ENCODE results near the gene ADH4.
"Not testable (repeated sequence)": the region's sequence is repeated elsewhere in the genome, so short reads cannot be mapped to it uniquely, and the experiment has no call there.

Gene ADH4

GRCh38 chr4:99100876-99101275 is 43.2 kb downstream of the ADH4 start:
- no CpG with 5 or more reads among the region's 1 CpG for WGBS, 2 experiments (ENCODE audit: insufficient coverage in 2 of 2)
- Histone ChIP-seq H3K9me3 (ENCODE audit: control insufficient read depth, low read length) (no peaks in the 10 kb centered on the region), H3K4me3 (ENCODE audit: extremely low read depth, insufficient read depth, low read length, poor library complexity, severe bottlenecking) (no peak overlapping the region), H3K36me3 (ENCODE audit: control insufficient read depth, insufficient read depth, low read length) (no peaks in the 10 kb centered on the region), H3K27ac (ENCODE audit: low read depth, low read length, severe bottlenecking) (no peak overlapping the region), H3K4me1 (ENCODE audit: control insufficient read depth, insufficient read depth, low read length, poor library complexity, severe bottlenecking) (no peaks in the 10 kb centered on the region)

GRCh38 chr4:99099814-99100213 is 44.3 kb downstream of the ADH4 start:
- 67% methylated on average over 3 of the region's 5 CpGs for WGBS, 2 experiments (ENCODE audit: insufficient coverage in 2 of 2)

GRCh38 chr4:99099311-99099710 is 44.8 kb downstream of the ADH4 start:
- Histone ChIP-seq H3K36me3 (ENCODE audit: control insufficient read depth, insufficient read depth, low read length) (no peaks in the 10 kb centered on the region), H3K9me3 (ENCODE audit: control insufficient read depth, low read length) (no peaks in the 10 kb centered on the region), H3K4me3 (ENCODE audit: extremely low read depth, insufficient read depth, low read length, poor library complexity, severe bottlenecking) (no peak overlapping the region), H3K4me1 (ENCODE audit: control insufficient read depth, insufficient read depth, low read length, poor library complexity, severe bottlenecking) (no peaks in the 10 kb centered on the region), H3K27ac (ENCODE audit: low read depth, low read length, severe bottlenecking) (no peak overlapping the region)
- 87 to 91% methylated on average over 8 to 11 of the region's 12 CpGs for WGBS, 2 experiments (ENCODE audit: insufficient coverage in 2 of 2)

More at GRCh38 chr4:99099814-99100213, 44.3 kb downstream of the ADH4 start:
- H3K36me3 ChIP-seq (ENCODE audit: control insufficient read depth, insufficient read depth, low read length); H3K9me3 ChIP-seq (ENCODE audit: control insufficient read depth, low read length); H3K4me3 ChIP-seq (ENCODE audit: extremely low read depth, insufficient read depth, low read length, poor library complexity, severe bottlenecking); H3K27ac ChIP-seq (ENCODE audit: low read depth, low read length, severe bottlenecking); H3K4me1 ChIP-seq (ENCODE audit: control insufficient read depth, insufficient read depth, low read length, poor library complexity, severe bottlenecking): not testable (repeated sequence)

- not testable (repeated sequence) for H3K4me3 ChIP-seq (ENCODE audit: extremely low read depth, insufficient read depth, low read length, poor library complexity, severe bottlenecking); H3K9me3 ChIP-seq (ENCODE audit: control insufficient read depth, low read length); H3K36me3 ChIP-seq (ENCODE audit: control insufficient read depth, insufficient read depth, low read length); H3K27ac ChIP-seq (ENCODE audit: low read depth, low read length, severe bottlenecking); H3K4me1 ChIP-seq (ENCODE audit: control insufficient read depth, insufficient read depth, low read length, poor library complexity, severe bottlenecking)
- 80% methylated on average over 1 of the region's 2 CpGs; no CpG with 5 or more reads in 1 of the 2 experiments for WGBS, 2 experiments (ENCODE audit: insufficient coverage in 2 of 2)
Measured at GRCh38 chr4:99091841-99092240, 52.3 kb downstream of the ADH4 start.

GRCh38 chr4:99091216-99091575 is 52.9 kb downstream of the ADH4 start:
- Histone ChIP-seq H3K9me3 (ENCODE audit: control insufficient read depth, low read length) (no peaks in the 10 kb centered on the region), H3K4me3 (ENCODE audit: extremely low read depth, insufficient read depth, low read length, poor library complexity, severe bottlenecking) (peak overlapping the region; percentile 85), H3K27ac (ENCODE audit: low read depth, low read length, severe bottlenecking) (no peak overlapping the region), H3K4me1 (ENCODE audit: control insufficient read depth, insufficient read depth, low read length, poor library complexity, severe bottlenecking) (peaks cover 9% of the 10 kb centered on the region), H3K36me3 (ENCODE audit: control insufficient read depth, insufficient read depth, low read length) (peaks cover 10% of the 10 kb centered on the region)
- no CpG with 5 or more reads among the region's 2 CpGs for WGBS, 2 experiments (ENCODE audit: insufficient coverage in 2 of 2)

- Histone ChIP-seq H3K9me3 (ENCODE audit: control insufficient read depth, low read length) (no peaks in the 10 kb centered on the region), H3K4me1 (ENCODE audit: control insufficient read depth, insufficient read depth, low read length, poor library complexity, severe bottlenecking) (peaks cover 11% of the 10 kb centered on the region), H3K4me3 (ENCODE audit: extremely low read depth, insufficient read depth, low read length, poor library complexity, severe bottlenecking) (peak overlapping the region; percentile 85), H3K36me3 (ENCODE audit: control insufficient read depth, insufficient read depth, low read length) (peaks cover 13% of the 10 kb centered on the region), H3K27ac (ENCODE audit: low read depth, low read length, severe bottlenecking) (no peak overlapping the region)
- 41 to 67% methylated on average over 1 to 2 of the region's 2 CpGs for WGBS, 2 experiments (ENCODE audit: insufficient coverage in 2 of 2)
Measured at GRCh38 chr4:99090481-99091215, 53.4 kb downstream of the ADH4 start.

- no peaks in the 10 kb centered on the region for H3K9me3 ChIP-seq (ENCODE audit: control insufficient read depth, low read length)
- H3K27ac ChIP-seq (ENCODE audit: low read depth, low read length, severe bottlenecking): peak within 1 kb of the TSS; percentile 88
- WGBS, 2 experiments (ENCODE audit: insufficient coverage in 2 of 2): 0% methylated on average over 26 to 32 of the region's 53 CpGs
- peak within 1 kb of the TSS; percentile 85 for H3K4me3 ChIP-seq (ENCODE audit: extremely low read depth, insufficient read depth, low read length, poor library complexity, severe bottlenecking)
- H3K4me1 ChIP-seq (ENCODE audit: control insufficient read depth, insufficient read depth, low read length, poor library complexity, severe bottlenecking): peaks cover 19% of the 10 kb centered on the region
- H3K36me3 ChIP-seq (ENCODE audit: control insufficient read depth, insufficient read depth, low read length): peaks cover 32% of the 10 kb centered on the region
Measured at GRCh38 chr4:99088481-99089365, 55.4 kb downstream of the ADH4 start, which contains the start of gene ADH5. TSS of gene ADH5 (minus strand) at chr4:99088788. CDS start at chr4:99088700, 88 bp downstream.

- WGBS, 2 experiments (ENCODE audit: insufficient coverage in 2 of 2): 0 to 1% methylated on average over 10 of the region's 15 CpGs
- Histone ChIP-seq H3K4me3 (ENCODE audit: extremely low read depth, insufficient read depth, low read length, poor library complexity, severe bottlenecking) (peak overlapping the region; percentile 85), H3K9me3 (ENCODE audit: control insufficient read depth, low read length) (no peaks in the 10 kb centered on the region), H3K27ac (ENCODE audit: low read depth, low read length, severe bottlenecking) (peak overlapping the region; percentile 88), H3K4me1 (ENCODE audit: control insufficient read depth, insufficient read depth, low read length, poor library complexity, severe bottlenecking) (peaks cover 19% of the 10 kb centered on the region), H3K36me3 (ENCODE audit: control insufficient read depth, insufficient read depth, low read length) (peaks cover 37% of the 10 kb centered on the region)
Measured at GRCh38 chr4:99088023-99088449, 56.1 kb downstream of the ADH4 start.

GRCh38 chr4:99084595-99084994 is 59.5 kb downstream of the ADH4 start:
- H3K36me3 ChIP-seq (ENCODE audit: control insufficient read depth, insufficient read depth, low read length): peaks cover 72% of the 10 kb centered on the region
- peaks cover 10% of the 10 kb centered on the region for H3K4me1 ChIP-seq (ENCODE audit: control insufficient read depth, insufficient read depth, low read length, poor library complexity, severe bottlenecking)
- no peak overlapping the region for H3K4me3 ChIP-seq (ENCODE audit: extremely low read depth, insufficient read depth, low read length, poor library complexity, severe bottlenecking)
- WGBS, 2 experiments (ENCODE audit: insufficient coverage in 2 of 2): no CpG with 5 or more reads among the region's 2 CpGs
- no peaks in the 10 kb centered on the region for H3K9me3 ChIP-seq (ENCODE audit: control insufficient read depth, low read length)
- H3K27ac ChIP-seq (ENCODE audit: low read depth, low read length, severe bottlenecking): no peak overlapping the region

GRCh38 chr4:99082192-99082591 is 61.9 kb downstream of the ADH4 start:
- Histone ChIP-seq H3K4me3 (ENCODE audit: extremely low read depth, insufficient read depth, low read length, poor library complexity, severe bottlenecking) (no peak overlapping the region), H3K36me3 (ENCODE audit: control insufficient read depth, insufficient read depth, low read length) (peaks cover 96% of the 10 kb centered on the region), H3K9me3 (ENCODE audit: control insufficient read depth, low read length) (no peaks in the 10 kb centered on the region), H3K27ac (ENCODE audit: low read depth, low read length, severe bottlenecking) (no peak overlapping the region), H3K4me1 (ENCODE audit: control insufficient read depth, insufficient read depth, low read length, poor library complexity, severe bottlenecking) (peaks cover 10% of the 10 kb centered on the region)
- WGBS, 2 experiments (ENCODE audit: insufficient coverage in 2 of 2): 98 to 100% methylated on average over 4 to 5 of the region's 5 CpGs

All from mesodermal cell (in vitro differentiated cells).